B cell (primary cell): ENCODE measurements around the gene SNRPB. TPM values are rescaled to one million over a fixed set of nuclear protein-coding genes. Genes with fewer than 3 reads are reported as not detected.

Experiments
- ATAC-seq: fragments of 200-7000 bp; cut with Tn5 transposase; one replicate; pipeline ENCODE4 v1.10.0; 2021; ENCODE audit warnings: low read depth, mild to moderate bottlenecking, moderate number of reproducible peaks, moderate library complexity
- CTCF ChIA-PET: fragments of 350-600 bp; sonication (Branson Sonifier 250); formaldehyde crosslinking; loops from one replicate; lab custom pipeline; 2021; ENCODE audit warnings: antibody characterized with exemption, inconsistent platforms; lab: Charles Lee
- POLR2A ChIA-PET: fragments of 350-600 bp; sonication (Branson Sonifier 250); formaldehyde crosslinking; loops from one replicate; lab custom pipeline; 2021; ENCODE audit warnings: antibody characterized with exemption; lab: Charles Lee
- DNase-seq: peaks from one replicate; pipeline ENCODE4 v3.0.0; 2013
- H2AFZ ChIP-seq: 2 replicates; pipeline ENCODE4 v1.6.1; 2012; ENCODE audit warnings: mild to moderate bottlenecking, low read depth, low read length; ENCODE audit not compliant: insufficient read depth, poor library complexity, severe bottlenecking
- H3K27ac ChIP-seq, 2 donors: 1 replicate in 1 of 2; 2 replicates in 1 of 2; pipeline ENCODE4 v1.5.1; 2012 to 2013; ENCODE audit warnings: low read length in 2 of 2, mild to moderate bottlenecking in 2 of 2, moderate library complexity in 1 of 2
- H3K27me3 ChIP-seq, 4 experiments: fragments of 200-600 bp in 1 of 4; sonication (generic) in 1 of 4; replicated peaks in 1 of 4; 1 replicate in 2 of 4; 2 replicates in 2 of 4; pipeline versions ENCODE4 v1.6.1 to v1.7.0; 2013 to 2016; ENCODE audit warnings: low read length in 3 of 4, mild to moderate bottlenecking in 2 of 4, mixed read lengths in 1 of 4, moderate library complexity in 1 of 4; ENCODE audit not compliant: insufficient read depth in 4 of 4, control insufficient read depth in 3 of 4; ENCODE audit errors: control extremely low read depth in 1 of 4
- H3K36me3 ChIP-seq, 2 experiments: replicated peaks in 1 of 2; 1 replicate in 1 of 2; 2 replicates in 1 of 2; pipeline versions ENCODE4 v1.6.1 to v1.7.1; 2013; ENCODE audit warnings: low read length in 1 of 2; ENCODE audit not compliant: insufficient read depth in 2 of 2, control insufficient read depth in 1 of 2; ENCODE audit errors: control extremely low read depth in 1 of 2, extremely low read depth in 1 of 2
- H3K4me1 ChIP-seq, 2 donors: fragments of 200-600 bp in 1 of 2; sonication (generic) in 1 of 2; 1 replicate in 1 of 2; 2 replicates in 1 of 2; pipeline versions ENCODE4 v1.5.1 to v1.6.1; 2013 to 2017; ENCODE audit warnings: low read length in 2 of 2; ENCODE audit not compliant: control insufficient read depth in 2 of 2, insufficient read depth in 2 of 2
- H3K4me2 ChIP-seq: replicated peaks from 2 replicates; pipeline ENCODE3; 2012; ENCODE audit warnings: mild to moderate bottlenecking, low read depth, low read length; ENCODE audit not compliant: poor library complexity, severe bottlenecking
- H3K4me3 ChIP-seq, 5 experiments: fragments of 200-600 bp in 1 of 5; sonication (generic) in 1 of 5; 1 replicate in 3 of 5; 2 replicates in 2 of 5; pipeline versions ENCODE4 v1.5.1 to v1.7.0; 2011 to 2016; ENCODE audit warnings: low read length in 4 of 5, mild to moderate bottlenecking in 4 of 5, low read depth in 2 of 5, control low read depth in 1 of 5, moderate library complexity in 1 of 5; ENCODE audit not compliant: insufficient read depth in 1 of 5; ENCODE audit errors: control extremely low read depth in 1 of 5, extremely low read depth in 1 of 5
- H3K79me2 ChIP-seq: fragments of 200-600 bp; sonication (generic); one replicate; pipeline ENCODE4 v1.6.0; 2016; ENCODE audit warnings: low read length; ENCODE audit not compliant: control insufficient read depth, insufficient read depth
- H3K9ac ChIP-seq: fragments of 200-600 bp; sonication (generic); 2 replicates; pipeline ENCODE4 v1.6.1; 2017; ENCODE audit warnings: mild to moderate bottlenecking, low read length, moderate library complexity
- H3K9me3 ChIP-seq, 3 donors: one replicate each; pipeline versions ENCODE4 v1.6.1 to v1.7.1; 2013; ENCODE audit warnings: low read length in 2 of 3; ENCODE audit not compliant: control insufficient read depth in 2 of 3, insufficient read depth in 1 of 3; ENCODE audit errors: control extremely low read depth in 1 of 3
- H4K20me1 ChIP-seq: 2 replicates; pipeline ENCODE4 v1.6.0; 2012; ENCODE audit warnings: mild to moderate bottlenecking, low read length; ENCODE audit not compliant: insufficient read depth, control insufficient read depth, poor library complexity, severe bottlenecking
- H3K27ac Mint-ChIP-seq: one replicate; pipeline ENCODE4 v1.8.0; 2021; ENCODE audit warnings: mixed read lengths
- H3K27me3 Mint-ChIP-seq: one replicate; pipeline ENCODE4 v1.8.0; 2021; ENCODE audit warnings: mixed read lengths
- H3K4me1 Mint-ChIP-seq: one replicate; pipeline ENCODE4 v1.8.0; 2021; ENCODE audit warnings: mixed read lengths
- H3K4me3 Mint-ChIP-seq: one replicate; pipeline ENCODE4 v1.8.0; 2021; ENCODE audit warnings: mixed read lengths
- H3K9me3 Mint-ChIP-seq: one replicate; pipeline ENCODE4 v1.8.0; 2022; ENCODE audit warnings: mixed read lengths; ENCODE audit not compliant: insufficient read depth
- EZH2 ChIP-seq: IDR thresholded peaks from 2 replicates; pipeline ENCODE4 v1.6.1; 2012; ENCODE audit warnings: borderline replicate concordance, low read depth, mild to moderate bottlenecking, moderate library complexity, low read length; ENCODE audit not compliant: insufficient read depth, poor library complexity, severe bottlenecking
- WGBS: methylation state at CpG from one replicate; pipeline ENCODE4 v1.1.5; 2013; ENCODE audit warnings: missing lambda C conversion rate; ENCODE audit not compliant: insufficient coverage; 5-methylcytosine and 5-hydroxymethylcytosine counted together
- intact Hi-C: fragments of 100-400 bp; cut with micrococcal nuclease; formaldehyde crosslinking; loops from one replicate; pipeline ENCODE4 v1.10.0; 2022
- polyA plus RNA-seq: library from polyadenylated mRNA; depleted of rRNA; stranded (reverse); fragments of >200 nt; gene quantifications from 2 replicates; pipeline ENCODE4 v1.2.3, GENCODE V29; 2012
- total RNA-seq, 2 donors: library from RNA; stranded (reverse); fragments of 120-200 nt in 1 of 2; gene quantifications; 1 replicate in 1 of 2; 2 replicates in 1 of 2; pipeline versions ENCODE4 v1.2.3 to v1.2.4, GENCODE V29; 2013 to 2022
- TF ChIP-seq, protein P1 (sequence below): fragments of 200-600 bp; IDR thresholded peaks from one replicate; pipeline ENCODE4 v1.8.0; 2022; ENCODE audit warnings: antibody characterized with exemption, mild to moderate bottlenecking

Gene SNRPB
- total and polyA plus RNA-seq, 2 donors (not counting 1 experiment from before 2014, with no cell fraction given) = 123 to 151 TPM

DNA sequence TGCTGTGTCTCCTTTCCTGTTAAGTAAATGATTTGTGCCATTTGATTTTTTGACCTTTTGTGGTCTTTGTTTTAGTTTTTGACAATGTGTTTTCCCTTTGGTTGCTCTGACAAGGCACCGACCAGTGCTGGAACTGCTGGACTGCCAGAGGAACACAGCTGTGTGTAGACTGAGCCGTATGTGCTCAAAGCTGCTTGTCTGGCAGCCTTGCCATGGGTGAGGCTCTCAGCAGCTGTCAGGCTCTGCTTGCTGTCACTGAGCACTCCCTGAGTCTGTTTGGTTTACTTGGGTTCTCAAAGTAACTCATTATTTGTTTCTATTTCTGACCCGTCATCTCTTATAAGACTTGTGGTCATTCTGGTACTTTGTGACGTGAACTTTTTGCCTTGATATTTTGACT, 15.1 kb upstream of the SNRPB start:
- ATAC-seq = no peak
- Mint-ChIP-seq H3K27me3 (no peaks in the 10 kb centered on the region), H3K4me1 (no peaks in the 10 kb centered on the region), H3K27ac (no peak overlapping the region), H3K4me3 (no peak overlapping the region), H3K9me3 (peaks cover 3% of the 10 kb centered on the region)
- Histone ChIP-seq H2AFZ (no peak overlapping the region), H3K36me3 (peaks cover 10 to 58% of the 10 kb centered on the region in 2 experiments), H3K4me2 (no peak overlapping the region), H3K27me3 (no peaks in the 10 kb centered on the region), H3K79me2 (no peaks in the 10 kb centered on the region), H3K4me3 (no peak overlapping the region), H4K20me1 (no peaks in the 10 kb centered on the region), H3K9ac (no peak overlapping the region), H3K4me1 (no peaks in the 10 kb centered on the region), H3K9me3 (peaks cover 0 to 5% (median 5%) of the 10 kb centered on the region in 3 donors), H3K27ac (no peak overlapping the region)
- DNase-seq = no peak
- WGBS = 43% methylated on average over 2 of the region's 4 CpGs
- ChIA-PET POLR2A (no interaction called here), CTCF (no interaction called here)
- TF ChIP-seq EZH2 = no peak
- TF ChIP-seq, protein P1, sequence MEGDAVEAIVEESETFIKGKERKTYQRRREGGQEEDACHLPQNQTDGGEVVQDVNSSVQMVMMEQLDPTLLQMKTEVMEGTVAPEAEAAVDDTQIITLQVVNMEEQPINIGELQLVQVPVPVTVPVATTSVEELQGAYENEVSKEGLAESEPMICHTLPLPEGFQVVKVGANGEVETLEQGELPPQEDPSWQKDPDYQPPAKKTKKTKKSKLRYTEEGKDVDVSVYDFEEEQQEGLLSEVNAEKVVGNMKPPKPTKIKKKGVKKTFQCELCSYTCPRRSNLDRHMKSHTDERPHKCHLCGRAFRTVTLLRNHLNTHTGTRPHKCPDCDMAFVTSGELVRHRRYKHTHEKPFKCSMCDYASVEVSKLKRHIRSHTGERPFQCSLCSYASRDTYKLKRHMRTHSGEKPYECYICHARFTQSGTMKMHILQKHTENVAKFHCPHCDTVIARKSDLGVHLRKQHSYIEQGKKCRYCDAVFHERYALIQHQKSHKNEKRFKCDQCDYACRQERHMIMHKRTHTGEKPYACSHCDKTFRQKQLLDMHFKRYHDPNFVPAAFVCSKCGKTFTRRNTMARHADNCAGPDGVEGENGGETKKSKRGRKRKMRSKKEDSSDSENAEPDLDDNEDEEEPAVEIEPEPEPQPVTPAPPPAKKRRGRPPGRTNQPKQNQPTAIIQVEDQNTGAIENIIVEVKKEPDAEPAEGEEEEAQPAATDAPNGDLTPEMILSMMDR = no peak
- intact Hi-C loops = no loop called here

DNA sequence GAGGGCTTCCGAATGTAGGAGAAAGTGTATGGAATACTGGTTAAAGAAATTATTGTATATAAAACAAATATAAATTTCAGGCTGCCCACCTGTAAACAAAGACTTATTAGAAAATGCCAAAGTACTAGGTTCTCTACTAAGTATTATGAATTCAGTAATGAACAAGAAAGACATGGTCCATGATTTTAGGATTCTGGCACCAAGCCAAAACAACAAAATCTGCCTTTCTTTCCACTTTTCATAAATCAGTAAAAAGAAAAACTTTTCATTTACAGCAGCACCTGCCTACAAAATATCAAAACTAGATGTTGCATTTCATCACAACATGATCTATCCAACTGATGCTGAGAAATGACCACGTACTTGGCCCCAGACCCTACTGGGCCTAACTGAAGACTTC, 14.5 kb upstream of the SNRPB start:
- Histone ChIP-seq H3K36me3 (peaks cover 10 to 58% of the 10 kb centered on the region in 2 experiments), H3K27me3 (no peaks in the 10 kb centered on the region), H2AFZ (no peak overlapping the region), H3K4me2 (no peak overlapping the region), H4K20me1 (no peaks in the 10 kb centered on the region), H3K79me2 (no peaks in the 10 kb centered on the region), H3K4me1 (no peaks in the 10 kb centered on the region), H3K9me3 (peaks cover 0 to 11% (median 7%) of the 10 kb centered on the region in 3 donors), H3K27ac (no peak overlapping the region), H3K9ac (no peak overlapping the region), H3K4me3 (no peak overlapping the region)
- Mint-ChIP-seq H3K4me1 (no peaks in the 10 kb centered on the region), H3K27ac (no peak overlapping the region), H3K9me3 (peaks cover 3% of the 10 kb centered on the region), H3K4me3 (no peak overlapping the region), H3K27me3 (no peaks in the 10 kb centered on the region)
- no peak for DNase-seq
- POLR2A ChIA-PET = no interaction called here
- CTCF ChIA-PET = no interaction called here
- intact Hi-C loops = no loop called here
- no peak for ATAC-seq
- 100% methylated on average over 1 of the region's 2 CpGs for WGBS
- TF ChIP-seq EZH2 = no peak
- TF ChIP-seq, protein P1 = no peak
